Measurements from ENCODE around the gene AIG1. TPM values are rescaled to one million over a fixed set of nuclear protein-coding genes. Genes with fewer than 3 reads are reported as not detected.

Gene AIG1
- total RNA-seq, 1 experiment from 2014 or later = 2.2 TPM

DNA sequence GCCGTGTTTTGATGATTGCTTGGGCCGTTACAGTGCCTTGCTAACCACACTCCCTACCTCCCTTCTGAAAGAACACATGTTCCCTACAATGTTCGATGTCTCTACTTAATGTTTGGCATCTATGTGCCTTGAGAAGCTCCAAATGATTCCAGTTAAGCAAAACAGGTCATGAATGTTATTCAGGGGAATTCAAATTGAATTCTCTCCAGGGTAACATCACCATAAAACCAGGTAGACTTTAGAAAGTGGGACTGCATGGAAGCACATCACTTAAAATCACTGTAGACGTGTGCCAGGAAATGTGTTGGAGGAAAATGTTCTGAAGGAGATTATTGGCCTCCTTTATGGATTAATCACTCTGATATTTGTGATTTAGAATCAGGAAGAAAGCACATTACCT is 261.7 kb downstream of the AIG1 start:
- DNase-seq (ENCODE audit: low spot score) = no peak
- ChIA-PET POLR2A (ENCODE audit: low non-redundant PET) (no interaction called here), CTCF (no interaction called here)
- intact Hi-C loops (cut with micrococcal nuclease; ENCODE audit: unreplicated experiment) = no loop called here
- Histone ChIP-seq H3K4me3 (ENCODE audit: low read depth, low read length, poor library complexity, severe bottlenecking) (no peak overlapping the region), H3K9me3 (ENCODE audit: low read depth, low read length, poor library complexity, severe bottlenecking) (no peaks in the 10 kb centered on the region), H3K27me3 (replicated peaks; ENCODE audit: insufficient read depth, low read depth, low read length, poor library complexity) (no peaks in the 10 kb centered on the region), H3K27ac (ENCODE audit: low read depth, low read length, poor library complexity, severe bottlenecking) (no peak overlapping the region), H3K4me1 (ENCODE audit: insufficient read depth, low read length, poor library complexity, severe bottlenecking) (no peaks in the 10 kb centered on the region), H3K36me3 (ENCODE audit: insufficient read depth, low read length, poor library complexity, severe bottlenecking) (no peaks in the 10 kb centered on the region)
- no TSS peak for BruUV-seq (replicated peaks)
- TF ChIP-seq, protein P1, sequence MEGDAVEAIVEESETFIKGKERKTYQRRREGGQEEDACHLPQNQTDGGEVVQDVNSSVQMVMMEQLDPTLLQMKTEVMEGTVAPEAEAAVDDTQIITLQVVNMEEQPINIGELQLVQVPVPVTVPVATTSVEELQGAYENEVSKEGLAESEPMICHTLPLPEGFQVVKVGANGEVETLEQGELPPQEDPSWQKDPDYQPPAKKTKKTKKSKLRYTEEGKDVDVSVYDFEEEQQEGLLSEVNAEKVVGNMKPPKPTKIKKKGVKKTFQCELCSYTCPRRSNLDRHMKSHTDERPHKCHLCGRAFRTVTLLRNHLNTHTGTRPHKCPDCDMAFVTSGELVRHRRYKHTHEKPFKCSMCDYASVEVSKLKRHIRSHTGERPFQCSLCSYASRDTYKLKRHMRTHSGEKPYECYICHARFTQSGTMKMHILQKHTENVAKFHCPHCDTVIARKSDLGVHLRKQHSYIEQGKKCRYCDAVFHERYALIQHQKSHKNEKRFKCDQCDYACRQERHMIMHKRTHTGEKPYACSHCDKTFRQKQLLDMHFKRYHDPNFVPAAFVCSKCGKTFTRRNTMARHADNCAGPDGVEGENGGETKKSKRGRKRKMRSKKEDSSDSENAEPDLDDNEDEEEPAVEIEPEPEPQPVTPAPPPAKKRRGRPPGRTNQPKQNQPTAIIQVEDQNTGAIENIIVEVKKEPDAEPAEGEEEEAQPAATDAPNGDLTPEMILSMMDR (conservative IDR thresholded peaks at IDR 0.05; ENCODE audit: low read depth, low read length) = no peak
- no peak for TF ChIP-seq EZH2 (IDR thresholded peaks at IDR 0.05; ENCODE audit: borderline replicate concordance, low read depth, low read length, poor library complexity, severe bottlenecking)

DNA sequence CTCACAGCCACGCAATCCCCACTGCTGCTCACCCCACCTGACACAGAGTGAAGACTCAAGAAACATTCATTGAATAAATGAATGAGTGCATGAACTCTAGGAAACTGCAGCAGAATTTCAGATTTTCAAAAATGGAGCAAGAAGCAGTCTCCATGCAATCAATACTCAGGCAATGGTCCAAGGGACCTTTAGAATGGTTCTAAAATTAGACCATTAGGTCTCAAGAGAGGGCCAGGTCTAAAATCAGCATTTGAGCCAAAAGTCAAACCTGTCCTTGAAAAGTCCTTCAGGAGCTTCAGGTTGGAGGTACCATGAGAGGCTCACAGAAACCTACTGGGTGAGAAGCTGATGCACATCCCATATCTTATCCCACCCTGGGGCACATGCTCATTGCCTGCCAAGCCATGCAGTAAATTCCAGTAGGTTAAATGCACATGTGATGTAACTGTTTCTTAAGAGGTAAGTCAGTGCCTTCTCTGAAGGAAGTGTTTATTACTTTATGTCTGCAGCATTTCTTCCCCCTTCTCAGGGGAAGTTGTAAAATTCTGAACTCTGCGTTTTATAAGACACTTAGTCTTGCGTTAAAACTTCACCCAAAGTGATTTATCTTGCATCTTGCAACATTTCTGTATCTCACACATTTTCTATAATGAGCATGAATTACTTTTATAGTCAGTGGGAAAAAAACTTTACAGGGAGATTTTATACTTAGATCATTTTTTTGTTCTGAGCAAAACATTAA is 263.2 kb downstream of the AIG1 start:
- H3K9me3 ChIP-seq (ENCODE audit: low read depth, low read length, poor library complexity, severe bottlenecking) = no peaks in the 10 kb centered on the region
- H3K27me3 ChIP-seq (replicated peaks; ENCODE audit: insufficient read depth, low read depth, low read length, poor library complexity) = no peaks in the 10 kb centered on the region
- H3K4me3 ChIP-seq (ENCODE audit: low read depth, low read length, poor library complexity, severe bottlenecking) = no peak overlapping the region
- H3K4me1 ChIP-seq (ENCODE audit: insufficient read depth, low read length, poor library complexity, severe bottlenecking) = no peaks in the 10 kb centered on the region
- CTCF ChIA-PET = interaction anchor here (0.5 kb wide), 1 partner anchor 103 kb away, joined by 3 read pairs; no protein-coding TSS in a partner anchor
- DNase-seq (ENCODE audit: low spot score) = no peak
- no peaks in the 10 kb centered on the region for H3K36me3 ChIP-seq (ENCODE audit: insufficient read depth, low read length, poor library complexity, severe bottlenecking)
- intact Hi-C loops (cut with micrococcal nuclease; ENCODE audit: unreplicated experiment) = no loop called here
- TF ChIP-seq, protein P1 (conservative IDR thresholded peaks at IDR 0.05; ENCODE audit: low read depth, low read length) = no peak
- TF ChIP-seq EZH2 (IDR thresholded peaks at IDR 0.05; ENCODE audit: borderline replicate concordance, low read depth, low read length, poor library complexity, severe bottlenecking) = no peak
- no TSS peak for BruUV-seq (replicated peaks)
- POLR2A ChIA-PET (ENCODE audit: low non-redundant PET) = no interaction called here
- no peak overlapping the region for H3K27ac ChIP-seq (ENCODE audit: low read depth, low read length, poor library complexity, severe bottlenecking)

DNA sequence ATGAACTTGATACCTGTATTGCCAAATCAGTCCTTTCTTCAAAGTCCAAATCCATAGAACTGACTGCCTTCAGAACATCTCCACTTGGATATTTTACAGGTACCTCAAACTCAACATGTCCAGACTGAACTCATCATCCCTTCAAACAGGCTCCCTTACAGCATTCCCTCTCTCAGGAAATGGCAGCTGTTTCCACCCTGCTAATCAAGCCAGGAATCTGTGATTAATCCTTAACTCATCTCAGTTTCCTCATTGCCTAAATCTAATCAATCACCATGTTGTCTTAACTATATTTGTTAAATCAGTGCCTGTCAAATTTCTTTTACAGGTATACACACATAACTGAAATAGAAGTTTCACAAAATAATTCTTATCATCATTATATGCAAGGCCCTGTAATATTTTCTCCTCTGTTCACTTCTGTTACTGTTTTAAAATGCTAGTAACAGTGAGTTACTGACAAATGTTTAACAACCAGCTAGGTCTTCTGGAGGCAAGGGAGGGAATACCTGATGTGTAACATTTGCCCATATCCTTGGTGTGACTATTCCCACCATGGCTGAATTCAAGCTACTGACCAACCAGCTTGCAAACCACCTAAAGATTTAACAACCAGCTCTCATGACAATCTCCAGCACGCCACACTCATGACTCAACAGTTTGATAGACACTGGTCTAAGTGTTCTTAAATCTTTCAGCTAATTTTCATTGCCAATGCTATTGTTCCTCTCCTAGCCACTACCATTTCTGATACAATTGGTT is 264.9 kb downstream of the AIG1 start:
- BruUV-seq (replicated peaks) = no TSS peak
- no peaks in the 10 kb centered on the region for H3K9me3 ChIP-seq (ENCODE audit: low read depth, low read length, poor library complexity, severe bottlenecking)
- CTCF ChIA-PET = no interaction called here
- intact Hi-C loops (cut with micrococcal nuclease; ENCODE audit: unreplicated experiment) = no loop called here
- H3K27ac ChIP-seq (ENCODE audit: low read depth, low read length, poor library complexity, severe bottlenecking) = no peak overlapping the region
- no peaks in the 10 kb centered on the region for H3K4me1 ChIP-seq (ENCODE audit: insufficient read depth, low read length, poor library complexity, severe bottlenecking)
- DNase-seq (ENCODE audit: low spot score) = no peak
- POLR2A ChIA-PET (ENCODE audit: low non-redundant PET) = no interaction called here
- no peaks in the 10 kb centered on the region for H3K27me3 ChIP-seq (replicated peaks; ENCODE audit: insufficient read depth, low read depth, low read length, poor library complexity)
- TF ChIP-seq EZH2 (IDR thresholded peaks at IDR 0.05; ENCODE audit: borderline replicate concordance, low read depth, low read length, poor library complexity, severe bottlenecking) = no peak
- TF ChIP-seq, protein P1 (conservative IDR thresholded peaks at IDR 0.05; ENCODE audit: low read depth, low read length) = no peak
- H3K4me3 ChIP-seq (ENCODE audit: low read depth, low read length, poor library complexity, severe bottlenecking) = no peak overlapping the region
- H3K36me3 ChIP-seq (ENCODE audit: insufficient read depth, low read length, poor library complexity, severe bottlenecking) = no peaks in the 10 kb centered on the region

Data from A673 (cell line).